ENCODE results near the gene ZNF70.

Gene ZNF70

DNA sequence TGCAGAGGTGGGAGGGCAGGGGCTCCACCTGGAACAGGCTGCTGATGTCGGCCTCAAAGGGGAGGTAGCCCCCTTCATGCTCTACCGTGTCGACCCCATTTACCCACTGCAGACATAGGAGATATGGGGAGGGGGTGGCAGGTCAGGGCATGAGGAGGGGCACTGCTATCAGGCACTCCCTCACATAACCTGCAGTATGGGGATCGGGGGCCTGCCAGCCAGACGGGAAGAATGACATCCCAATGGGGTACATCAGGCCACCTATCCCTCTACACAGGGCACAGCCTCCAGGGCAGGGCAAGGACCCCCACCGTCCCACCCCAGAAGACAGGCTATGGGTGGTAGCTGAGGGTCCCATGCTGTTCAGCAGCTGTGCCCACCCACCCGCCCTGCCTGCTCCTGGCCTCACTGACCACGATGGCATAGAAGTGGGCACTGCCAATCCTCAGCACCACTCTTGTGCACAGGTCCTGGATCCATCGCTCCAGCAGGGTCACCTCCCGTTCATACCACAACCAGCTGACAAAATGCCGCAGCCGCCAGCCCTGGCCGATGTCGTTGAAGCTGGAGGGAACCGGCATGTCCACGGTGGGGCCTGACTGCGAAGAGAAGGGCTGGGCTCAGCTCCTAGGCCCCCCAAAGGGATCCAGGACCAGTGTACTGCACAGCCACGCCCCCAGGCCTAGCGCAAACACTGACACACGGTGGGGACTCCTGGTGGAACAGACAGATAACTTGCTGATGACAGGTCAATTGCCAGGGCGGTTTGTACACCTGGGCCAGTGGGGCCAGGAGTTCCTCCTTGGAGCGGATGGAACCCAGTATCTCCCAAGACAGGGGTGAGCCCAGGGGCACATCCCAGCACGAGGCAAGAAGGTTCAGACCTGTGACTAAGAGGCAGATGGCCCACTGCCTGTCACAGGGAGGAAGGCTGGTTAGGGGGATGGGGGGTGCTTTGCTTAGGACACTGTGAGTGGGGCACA is 36.0 kb downstream of the ZNF70 start:
- Mint-ChIP-seq H3K36me3 (ENCODE audit: low read depth) (peaks cover 26% of the 10 kb centered on the region), H3K4me3 (peak overlapping the region; percentile 80), H3K27ac (no peak overlapping the region), H3K4me1 (peaks cover 12% of the 10 kb centered on the region), H3K9me3 (no peaks in the 10 kb centered on the region), H3K27me3 (ENCODE audit: low read depth, poor library complexity) (no peaks in the 10 kb centered on the region)
- DNase-seq, result no peak
- TF ChIP-seq, protein P1, sequence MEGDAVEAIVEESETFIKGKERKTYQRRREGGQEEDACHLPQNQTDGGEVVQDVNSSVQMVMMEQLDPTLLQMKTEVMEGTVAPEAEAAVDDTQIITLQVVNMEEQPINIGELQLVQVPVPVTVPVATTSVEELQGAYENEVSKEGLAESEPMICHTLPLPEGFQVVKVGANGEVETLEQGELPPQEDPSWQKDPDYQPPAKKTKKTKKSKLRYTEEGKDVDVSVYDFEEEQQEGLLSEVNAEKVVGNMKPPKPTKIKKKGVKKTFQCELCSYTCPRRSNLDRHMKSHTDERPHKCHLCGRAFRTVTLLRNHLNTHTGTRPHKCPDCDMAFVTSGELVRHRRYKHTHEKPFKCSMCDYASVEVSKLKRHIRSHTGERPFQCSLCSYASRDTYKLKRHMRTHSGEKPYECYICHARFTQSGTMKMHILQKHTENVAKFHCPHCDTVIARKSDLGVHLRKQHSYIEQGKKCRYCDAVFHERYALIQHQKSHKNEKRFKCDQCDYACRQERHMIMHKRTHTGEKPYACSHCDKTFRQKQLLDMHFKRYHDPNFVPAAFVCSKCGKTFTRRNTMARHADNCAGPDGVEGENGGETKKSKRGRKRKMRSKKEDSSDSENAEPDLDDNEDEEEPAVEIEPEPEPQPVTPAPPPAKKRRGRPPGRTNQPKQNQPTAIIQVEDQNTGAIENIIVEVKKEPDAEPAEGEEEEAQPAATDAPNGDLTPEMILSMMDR (IDR thresholded peaks at IDR 0.05), result no peak

DNA sequence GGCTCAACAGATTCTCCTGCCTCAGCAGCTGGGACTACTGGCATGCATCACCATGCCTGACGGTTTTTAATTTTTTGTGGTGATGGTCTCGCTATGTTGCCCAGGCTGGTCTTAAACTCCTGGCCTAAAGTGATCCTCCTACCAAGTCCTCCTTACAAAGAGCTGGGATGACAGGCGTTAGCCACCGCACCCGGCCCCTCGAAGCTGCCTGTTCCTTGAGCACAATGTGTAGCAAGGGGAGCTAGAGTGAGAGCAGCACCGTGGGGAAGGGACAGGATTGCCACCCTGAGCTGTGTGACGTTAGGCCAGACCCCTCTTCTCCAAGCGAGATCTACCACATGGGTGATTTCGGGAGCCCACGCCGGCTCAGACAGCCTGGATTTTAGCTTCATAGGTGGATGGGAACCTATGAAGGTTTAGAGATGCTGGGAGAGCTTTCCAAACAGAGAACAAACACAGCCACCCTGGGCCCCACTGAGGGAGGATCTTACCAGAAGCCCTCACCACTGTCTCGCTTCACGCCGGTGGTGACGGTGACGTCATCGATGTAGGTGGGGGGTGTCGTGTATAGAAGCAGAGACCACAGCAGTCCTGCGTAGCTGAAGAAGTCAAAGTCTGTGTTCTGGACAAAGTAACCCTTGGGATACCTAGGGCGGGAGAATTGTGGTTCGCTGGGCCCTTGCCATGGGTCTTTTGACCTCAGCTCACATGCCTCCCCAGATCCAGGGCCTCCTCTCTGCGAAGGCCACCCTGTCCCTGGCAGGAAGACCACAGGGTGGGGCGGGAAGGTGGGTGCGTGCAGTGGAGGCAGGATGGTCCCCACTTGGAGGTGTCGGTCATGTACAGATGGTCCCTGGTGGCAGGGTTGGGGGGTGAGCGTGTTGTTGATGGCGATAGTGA is 37.0 kb downstream of the ZNF70 start:
- peaks cover 12% of the 10 kb centered on the region for H3K4me1 Mint-ChIP-seq
- no peak overlapping the region for H3K4me3 Mint-ChIP-seq
- H3K36me3 Mint-ChIP-seq (ENCODE audit: low read depth), result peaks cover 34% of the 10 kb centered on the region
- H3K9me3 Mint-ChIP-seq, result no peaks in the 10 kb centered on the region
- TF ChIP-seq, protein P1 (IDR thresholded peaks at IDR 0.05), result no peak
- no peaks in the 10 kb centered on the region for H3K27me3 Mint-ChIP-seq (ENCODE audit: low read depth, poor library complexity)
- H3K27ac Mint-ChIP-seq, result no peak overlapping the region
- DNase-seq, result no peak

DNA sequence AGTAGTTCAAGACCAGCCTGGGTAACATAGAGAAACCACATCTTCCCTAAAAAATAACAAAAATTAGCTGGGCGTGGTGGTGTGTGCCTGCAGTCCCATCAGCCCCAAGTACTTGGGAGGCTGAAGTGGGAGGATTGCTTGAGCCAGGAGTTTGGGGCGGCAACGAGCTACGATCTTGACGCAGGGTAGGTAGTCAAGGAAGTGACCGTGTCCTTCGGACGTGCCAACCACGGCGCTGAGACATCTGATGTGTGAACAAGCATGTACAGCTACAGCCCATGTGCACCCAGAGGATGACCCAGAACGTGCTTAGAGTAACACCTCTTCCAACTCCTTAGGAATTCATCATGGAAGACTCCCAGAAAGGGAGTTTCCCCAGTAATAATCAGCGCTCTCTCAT is 38.7 kb downstream of the ZNF70 start:
- no peak for DNase-seq
- H3K27me3 Mint-ChIP-seq (ENCODE audit: low read depth, poor library complexity), result no peaks in the 10 kb centered on the region
- H3K27ac Mint-ChIP-seq, result no peak overlapping the region
- no peaks in the 10 kb centered on the region for H3K9me3 Mint-ChIP-seq
- no peak overlapping the region for H3K4me3 Mint-ChIP-seq
- peaks cover 8% of the 10 kb centered on the region for H3K4me1 Mint-ChIP-seq
- TF ChIP-seq, protein P1 (IDR thresholded peaks at IDR 0.05), result no peak
- H3K36me3 Mint-ChIP-seq (ENCODE audit: low read depth), result peaks cover 48% of the 10 kb centered on the region

DNA sequence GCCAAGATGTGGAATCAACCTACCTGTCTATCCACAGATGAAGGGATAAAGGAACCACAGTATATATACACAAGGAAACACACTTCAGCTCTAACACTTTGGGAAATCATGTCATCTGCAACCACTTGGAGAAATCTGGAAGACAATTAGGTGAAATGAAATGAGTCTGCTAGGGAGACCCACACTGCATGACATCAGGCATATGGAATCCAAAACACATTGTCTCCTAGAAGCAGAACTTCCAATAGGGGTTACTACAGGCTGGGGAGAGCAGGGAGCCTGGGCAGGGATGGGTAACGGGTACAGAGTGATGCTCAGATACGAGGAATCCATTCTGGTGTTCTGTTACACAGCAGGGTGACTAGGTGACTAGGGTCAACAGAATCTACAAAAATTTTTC is 41.8 kb downstream of the ZNF70 start:
- Mint-ChIP-seq H3K36me3 (ENCODE audit: low read depth) (peaks cover 74% of the 10 kb centered on the region), H3K27ac (no peak overlapping the region), H3K4me1 (peaks cover 6% of the 10 kb centered on the region), H3K27me3 (ENCODE audit: low read depth, poor library complexity) (no peaks in the 10 kb centered on the region), H3K9me3 (no peaks in the 10 kb centered on the region), H3K4me3 (no peak overlapping the region)
- no peak for DNase-seq
- TF ChIP-seq, protein P1 (IDR thresholded peaks at IDR 0.05), result no peak

DNA sequence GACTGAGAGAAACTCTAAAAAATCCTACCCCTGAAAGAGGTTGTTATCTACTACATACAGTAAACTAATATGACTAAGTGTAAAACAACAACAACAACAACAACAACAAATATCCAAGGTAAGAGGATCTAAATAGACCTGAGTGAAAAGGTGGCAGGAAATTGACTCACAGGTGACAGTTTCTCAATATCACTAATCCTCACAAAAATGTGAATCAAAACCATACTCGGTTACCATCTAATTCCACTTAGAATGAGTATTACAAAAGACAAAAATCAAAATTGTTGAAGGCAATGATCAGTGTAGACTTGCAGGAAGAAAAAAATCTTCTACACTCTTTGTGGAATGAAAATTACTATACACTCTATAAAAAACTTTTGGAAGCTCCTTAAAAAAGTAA is 42.6 kb downstream of the ZNF70 start:
- no peaks in the 10 kb centered on the region for H3K4me1 Mint-ChIP-seq
- no peak overlapping the region for H3K4me3 Mint-ChIP-seq
- H3K27ac Mint-ChIP-seq, result no peak overlapping the region
- peaks cover 74% of the 10 kb centered on the region for H3K36me3 Mint-ChIP-seq (ENCODE audit: low read depth)
- no peak for DNase-seq
- TF ChIP-seq, protein P1 (IDR thresholded peaks at IDR 0.05), result no peak
- H3K27me3 Mint-ChIP-seq (ENCODE audit: low read depth, poor library complexity), result no peaks in the 10 kb centered on the region
- no peaks in the 10 kb centered on the region for H3K9me3 Mint-ChIP-seq
